SK-N-SH (cell line): ENCODE measurements around the gene CDK4. TPM values are rescaled to one million over a fixed set of nuclear protein-coding genes. Genes with fewer than 3 reads are reported as not detected.
A peak's percentile ranks its signal among the peaks of the same experiment; 100 is the strongest.

Experiments
- CTCF ChIA-PET: fragments of 300-600, 350-600 bp; formaldehyde crosslinking; extraction: SDS; loops from one replicate; lab custom pipeline; 2021; lab: Yijun Ruan, JAX
- POLR2A ChIA-PET: fragments of 350-600 bp; sonication (Branson Sonifier 250); formaldehyde crosslinking; extraction: SDS; loops from one replicate; lab custom pipeline; 2020; ENCODE audit warnings: antibody characterized with exemption, inconsistent platforms; lab: Yijun Ruan, JAX
- DNase-seq: peaks from one replicate; pipeline ENCODE4 v3.0.0; 2012
- H2AFZ ChIP-seq: fragments of 200-600 bp; sonication (generic); 2 replicates; pipeline ENCODE4 v1.8.1; 2016; ENCODE audit warnings: antibody characterized with exemption, mild to moderate bottlenecking, low read depth
- H3F3A ChIP-seq: fragments of 200-600 bp; sonication (generic); replicated peaks from 2 replicates; pipeline ENCODE3; 2016; ENCODE audit warnings: antibody characterized with exemption, mild to moderate bottlenecking; ENCODE audit not compliant: insufficient read depth
- H3K27ac ChIP-seq, 2 experiments: fragments of 200-500 bp in 1 of 2; fragments of 200-600 bp in 1 of 2; sonication (Bioruptor generic) in 1 of 2; sonication (generic), shearing (Covaris generic) in 1 of 2; 2 replicates each; pipeline versions ENCODE4 v1.5.1 to v1.6.1; 2014 to 2016; ENCODE audit warnings: low read depth in 2 of 2, inconsistent platforms in 1 of 2, low read length in 1 of 2, mild to moderate bottlenecking in 1 of 2, mixed read lengths in 1 of 2
- H3K27me3 ChIP-seq: fragments of 200-600 bp; sonication (generic), shearing (Covaris generic); 2 replicates; pipeline ENCODE4 v1.6.1; 2016; ENCODE audit warnings: mixed run types; ENCODE audit not compliant: insufficient read depth
- H3K36me3 ChIP-seq, 2 experiments: fragments of 200-500 bp in 1 of 2; fragments of 200-600 bp in 1 of 2; sonication (Bioruptor generic) in 1 of 2; sonication (generic) in 1 of 2; replicated peaks in 1 of 2; 2 replicates each; pipeline versions ENCODE3 to v1.5.1; 2014 to 2016; ENCODE audit warnings: low read length in 1 of 2, mild to moderate bottlenecking in 1 of 2; ENCODE audit not compliant: insufficient read depth in 2 of 2, control insufficient read depth in 1 of 2
- H3K4me1 ChIP-seq, 2 experiments: fragments of 200-500 bp in 1 of 2; fragments of 200-600 bp in 1 of 2; sonication (Bioruptor generic) in 1 of 2; sonication (generic), shearing (Covaris generic) in 1 of 2; 2 replicates each; pipeline versions ENCODE4 v1.5.1 to v1.6.1; 2014 to 2016; ENCODE audit warnings: low read depth in 1 of 2, low read length in 1 of 2, mixed run types in 1 of 2; ENCODE audit not compliant: insufficient read depth in 2 of 2, control insufficient read depth in 1 of 2
- H3K4me2 ChIP-seq: fragments of 200-600 bp; sonication (generic), shearing (Covaris generic); 2 replicates; pipeline ENCODE4 v1.6.1; 2017; ENCODE audit warnings: mixed run types
- H3K4me3 ChIP-seq, 2 experiments: fragments of 200-500 bp in 1 of 2; fragments of 200-600 bp in 1 of 2; sonication (Bioruptor generic) in 1 of 2; sonication (generic), shearing (Covaris generic) in 1 of 2; 2 replicates each; pipeline versions ENCODE4 v1.5.1 to v1.8.1; 2014 to 2016; ENCODE audit warnings: low read depth in 2 of 2, inconsistent platforms in 1 of 2, low read length in 1 of 2, mild to moderate bottlenecking in 1 of 2, mixed read lengths in 1 of 2, moderate library complexity in 1 of 2
- H3K79me2 ChIP-seq: fragments of 200-600 bp; sonication (generic); 2 replicates; pipeline ENCODE4 v1.8.1; 2017; ENCODE audit warnings: mild to moderate bottlenecking; ENCODE audit not compliant: insufficient read depth
- H3K9ac ChIP-seq: fragments of 200-600 bp; sonication (generic); 2 replicates; pipeline ENCODE4 v1.6.1; 2017; ENCODE audit warnings: mixed run types
- H3K9me2 ChIP-seq: fragments of 200-600 bp; sonication (generic); 2 replicates; pipeline ENCODE4 v1.6.1; 2017; ENCODE audit warnings: mixed run types
- H3K9me3 ChIP-seq: fragments of 200-600 bp; sonication (generic); 2 replicates; pipeline ENCODE4 v1.6.1; 2017; ENCODE audit warnings: mixed run types, mild to moderate bottlenecking, moderate library complexity
- H4K20me1 ChIP-seq: fragments of 200-600 bp; sonication (generic); 2 replicates; pipeline ENCODE4 v1.6.1; 2017; ENCODE audit warnings: mild to moderate bottlenecking, mixed run types; ENCODE audit not compliant: insufficient read depth
- EZH2phosphoT487 ChIP-seq: fragments of 200-600 bp; sonication (generic); IDR thresholded peaks from 2 replicates; pipeline ENCODE4 v1.6.1; 2017; ENCODE audit warnings: low read depth, mixed run types, mild to moderate bottlenecking, antibody characterized with exemption, moderate library complexity, borderline replicate concordance
- FOSL2 ChIP-seq: IDR thresholded peaks from 2 replicates; pipeline ENCODE4 v1.4.0; 2012; ENCODE audit warnings: low read depth, mild to moderate bottlenecking, moderate library complexity, borderline replicate concordance
- JUND ChIP-seq: IDR thresholded peaks from 2 replicates; pipeline ENCODE4 v1.4.0; 2012
- MXI1 ChIP-seq: IDR thresholded peaks from 2 replicates; pipeline ENCODE4 v1.6.1; 2012; ENCODE audit warnings: mild to moderate bottlenecking, low read depth, low read length, improper control_type of control experiment
- NFIC ChIP-seq: IDR thresholded peaks from 2 replicates; pipeline ENCODE4 v1.4.0; 2012; ENCODE audit warnings: borderline replicate concordance
- NRF1 ChIP-seq: IDR thresholded peaks from 2 replicates; pipeline ENCODE4 v1.6.1; 2012; ENCODE audit warnings: low read depth, mild to moderate bottlenecking, low read length
- RCOR1 ChIP-seq: fragments of 150-350 bp; IDR thresholded peaks from 2 replicates; pipeline ENCODE4 v1.6.1; 2017; ENCODE audit warnings: antibody characterized with exemption, low read length
- RXRA ChIP-seq: IDR thresholded peaks from 2 replicates; pipeline ENCODE4 v1.4.0; 2012; ENCODE audit warnings: low read depth, mild to moderate bottlenecking, borderline replicate concordance
- SMC3 ChIP-seq: IDR thresholded peaks from 2 replicates; pipeline ENCODE4 v1.6.1; 2012; ENCODE audit warnings: low read depth, low read length, improper control_type of control experiment
- TAF1 ChIP-seq: IDR thresholded peaks from 2 replicates; pipeline ENCODE4 v1.6.1; 2012; ENCODE audit warnings: low read depth, mild to moderate bottlenecking, low read length, moderate library complexity, borderline replicate concordance
- TCF12 ChIP-seq: IDR thresholded peaks from 2 replicates; pipeline ENCODE4 v1.4.0; 2012
- YY1 ChIP-seq: IDR thresholded peaks from 2 replicates; pipeline ENCODE4 v1.4.0; 2012; ENCODE audit warnings: low read depth, mild to moderate bottlenecking
- WGBS: methylation state at CpG from one replicate; pipeline ENCODE4 v1.1.6; 2017; ENCODE audit warnings: low lambda C conversion rate; 5-methylcytosine and 5-hydroxymethylcytosine counted together
- polyA plus RNA-seq, 3 experiments: library from polyadenylated mRNA; depleted of rRNA; stranded (reverse); fragments of >200 nt; gene quantifications; 2 replicates each; pipeline ENCODE4 v1.2.3, GENCODE V29; 2012
- TF ChIP-seq, protein P1 (sequence below): IDR thresholded peaks from 2 replicates; pipeline ENCODE4 v1.4.0; 2012; ENCODE audit warnings: low read depth, borderline replicate concordance
- TF ChIP-seq, protein P2 (sequence below): IDR thresholded peaks from 2 replicates; pipeline ENCODE4 v1.4.0; 2012; ENCODE audit warnings: low read depth
- TF ChIP-seq, protein P3 (sequence below): IDR thresholded peaks from 2 replicates; pipeline ENCODE4 v1.6.1; 2012; ENCODE audit warnings: mild to moderate bottlenecking, low read depth, low read length, moderate library complexity
- TF ChIP-seq, protein P4 (sequence below): fragments of 200-600 bp; sonication (generic); IDR thresholded peaks from 2 replicates; pipeline ENCODE4 v1.6.1; 2017; ENCODE audit warnings: antibody characterized with exemption, mild to moderate bottlenecking, moderate library complexity
- TF ChIP-seq, protein P5 (sequence below): fragments of 150-350 bp; IDR thresholded peaks from 2 replicates; pipeline ENCODE4 v1.6.1; 2016; ENCODE audit warnings: mild to moderate bottlenecking, low read depth, low read length

CDK4 gene
- polyA plus RNA-seq, 1 of the 3 experiments (the other 2 are of a cell fraction): 324 TPM

DNA sequence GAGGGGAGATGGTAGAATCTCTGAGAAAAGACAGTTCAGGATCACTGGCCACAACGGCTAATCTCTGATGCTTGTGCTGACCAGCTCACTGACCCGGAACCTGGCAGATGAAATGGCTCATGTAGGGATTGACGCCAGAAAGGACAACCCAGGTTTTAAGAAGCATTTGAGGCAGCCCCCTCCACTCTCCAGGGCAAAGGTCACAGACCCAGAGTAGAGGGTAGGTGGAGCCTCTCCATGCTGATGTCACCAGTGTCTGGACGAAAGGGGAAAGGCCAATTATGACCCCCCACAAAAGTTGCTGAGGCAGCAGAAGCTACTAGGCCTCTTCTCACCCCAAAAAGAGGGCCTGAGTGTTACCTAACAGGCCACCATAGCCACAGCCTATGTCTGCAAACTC is 18.6 kb upstream of the CDK4 start:
- H3K79me2 ChIP-seq: peaks cover 33% of the 10 kb centered on the region
- H3K9me2 ChIP-seq: no peaks in the 10 kb centered on the region
- peaks cover 9 to 20% of the 10 kb centered on the region in 2 experiments for H3K36me3 ChIP-seq
- POLR2A ChIA-PET: no interaction called here
- peak overlapping the region; percentile 93 for H3K4me2 ChIP-seq
- H3K9ac ChIP-seq: peak overlapping the region; percentile 88; the same call in 1 of the 2 replicates
- no peak overlapping the region for H2AFZ ChIP-seq
- no peaks in the 10 kb centered on the region for H3K9me3 ChIP-seq
- H3F3A ChIP-seq: peaks cover 3% of the 10 kb centered on the region
- H3K4me3 ChIP-seq: peak overlapping the region; percentile 60 to 78; a peak in 2 of 4 replicates
- H3K27ac ChIP-seq: peak overlapping the region in 1 of 2 experiments; percentile 92; a peak in 2 of 4 replicates
- WGBS: 89% methylated on average over 4 of the region's 4 CpGs
- TF ChIP-seq MXI1 (no peak), EZH2phosphoT487 (no peak)
- CTCF ChIA-PET: interaction anchor here (1.0 to 2.0 kb wide), 3 partner anchors 11 to 15 kb away, joined by 3 to 11 read pairs (median 4); partner anchors contain the start of gene TSFM
- H4K20me1 ChIP-seq: no peaks in the 10 kb centered on the region
- H3K27me3 ChIP-seq: no peaks in the 10 kb centered on the region; the same call in 1 of the 2 replicates
- H3K4me1 ChIP-seq: peaks cover 3 to 25% of the 10 kb centered on the region in 2 experiments; a peak in 1 of 4 replicates
- no peak for DNase-seq

DNA sequence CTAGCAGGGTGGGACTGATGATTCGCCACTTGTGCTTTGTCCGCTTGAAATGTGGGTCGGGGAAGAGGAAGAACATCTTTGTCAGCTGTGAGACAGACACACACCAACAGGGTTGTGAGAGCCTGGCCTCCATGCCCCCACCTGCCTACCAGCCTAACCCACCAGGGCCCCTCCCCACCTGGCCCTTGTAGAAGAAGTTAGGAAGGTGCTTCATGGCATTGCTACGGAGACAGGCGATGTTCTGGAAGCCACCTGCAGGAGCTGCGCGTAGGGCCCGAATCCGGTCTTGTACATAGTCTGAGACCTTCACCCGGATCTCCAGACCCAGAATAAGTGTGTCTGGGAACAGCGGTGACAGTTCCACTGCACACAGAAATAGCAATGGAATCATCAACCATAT is 17.5 kb upstream of the CDK4 start:
- peaks cover 3 to 37% of the 10 kb centered on the region in 2 experiments; a peak in 1 of 4 replicates for H3K4me1 ChIP-seq
- peaks cover 8 to 19% of the 10 kb centered on the region in 2 experiments for H3K36me3 ChIP-seq
- peaks cover 33% of the 10 kb centered on the region for H3K79me2 ChIP-seq
- no peak overlapping the region for H3K4me3 ChIP-seq
- peaks cover 3% of the 10 kb centered on the region for H3F3A ChIP-seq
- TF ChIP-seq RCOR1 (no peak), TAF1 (no peak), SMC3 (no peak), NFIC (no peak), TCF12 (no peak), JUND (no peak), NRF1 (no peak), RXRA (no peak), YY1 (no peak), FOSL2 (no peak)
- TF ChIP-seq, protein P1, sequence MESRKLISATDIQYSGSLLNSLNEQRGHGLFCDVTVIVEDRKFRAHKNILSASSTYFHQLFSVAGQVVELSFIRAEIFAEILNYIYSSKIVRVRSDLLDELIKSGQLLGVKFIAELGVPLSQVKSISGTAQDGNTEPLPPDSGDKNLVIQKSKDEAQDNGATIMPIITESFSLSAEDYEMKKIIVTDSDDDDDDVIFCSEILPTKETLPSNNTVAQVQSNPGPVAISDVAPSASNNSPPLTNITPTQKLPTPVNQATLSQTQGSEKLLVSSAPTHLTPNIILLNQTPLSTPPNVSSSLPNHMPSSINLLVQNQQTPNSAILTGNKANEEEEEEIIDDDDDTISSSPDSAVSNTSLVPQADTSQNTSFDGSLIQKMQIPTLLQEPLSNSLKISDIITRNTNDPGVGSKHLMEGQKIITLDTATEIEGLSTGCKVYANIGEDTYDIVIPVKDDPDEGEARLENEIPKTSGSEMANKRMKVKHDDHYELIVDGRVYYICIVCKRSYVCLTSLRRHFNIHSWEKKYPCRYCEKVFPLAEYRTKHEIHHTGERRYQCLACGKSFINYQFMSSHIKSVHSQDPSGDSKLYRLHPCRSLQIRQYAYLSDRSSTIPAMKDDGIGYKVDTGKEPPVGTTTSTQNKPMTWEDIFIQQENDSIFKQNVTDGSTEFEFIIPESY: no peak
- TF ChIP-seq, protein P2, sequence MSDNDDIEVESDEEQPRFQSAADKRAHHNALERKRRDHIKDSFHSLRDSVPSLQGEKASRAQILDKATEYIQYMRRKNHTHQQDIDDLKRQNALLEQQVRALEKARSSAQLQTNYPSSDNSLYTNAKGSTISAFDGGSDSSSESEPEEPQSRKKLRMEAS: no peak
- TF ChIP-seq, protein P3, sequence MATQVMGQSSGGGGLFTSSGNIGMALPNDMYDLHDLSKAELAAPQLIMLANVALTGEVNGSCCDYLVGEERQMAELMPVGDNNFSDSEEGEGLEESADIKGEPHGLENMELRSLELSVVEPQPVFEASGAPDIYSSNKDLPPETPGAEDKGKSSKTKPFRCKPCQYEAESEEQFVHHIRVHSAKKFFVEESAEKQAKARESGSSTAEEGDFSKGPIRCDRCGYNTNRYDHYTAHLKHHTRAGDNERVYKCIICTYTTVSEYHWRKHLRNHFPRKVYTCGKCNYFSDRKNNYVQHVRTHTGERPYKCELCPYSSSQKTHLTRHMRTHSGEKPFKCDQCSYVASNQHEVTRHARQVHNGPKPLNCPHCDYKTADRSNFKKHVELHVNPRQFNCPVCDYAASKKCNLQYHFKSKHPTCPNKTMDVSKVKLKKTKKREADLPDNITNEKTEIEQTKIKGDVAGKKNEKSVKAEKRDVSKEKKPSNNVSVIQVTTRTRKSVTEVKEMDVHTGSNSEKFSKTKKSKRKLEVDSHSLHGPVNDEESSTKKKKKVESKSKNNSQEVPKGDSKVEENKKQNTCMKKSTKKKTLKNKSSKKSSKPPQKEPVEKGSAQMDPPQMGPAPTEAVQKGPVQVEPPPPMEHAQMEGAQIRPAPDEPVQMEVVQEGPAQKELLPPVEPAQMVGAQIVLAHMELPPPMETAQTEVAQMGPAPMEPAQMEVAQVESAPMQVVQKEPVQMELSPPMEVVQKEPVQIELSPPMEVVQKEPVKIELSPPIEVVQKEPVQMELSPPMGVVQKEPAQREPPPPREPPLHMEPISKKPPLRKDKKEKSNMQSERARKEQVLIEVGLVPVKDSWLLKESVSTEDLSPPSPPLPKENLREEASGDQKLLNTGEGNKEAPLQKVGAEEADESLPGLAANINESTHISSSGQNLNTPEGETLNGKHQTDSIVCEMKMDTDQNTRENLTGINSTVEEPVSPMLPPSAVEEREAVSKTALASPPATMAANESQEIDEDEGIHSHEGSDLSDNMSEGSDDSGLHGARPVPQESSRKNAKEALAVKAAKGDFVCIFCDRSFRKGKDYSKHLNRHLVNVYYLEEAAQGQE: no peak
- TF ChIP-seq, protein P4, sequence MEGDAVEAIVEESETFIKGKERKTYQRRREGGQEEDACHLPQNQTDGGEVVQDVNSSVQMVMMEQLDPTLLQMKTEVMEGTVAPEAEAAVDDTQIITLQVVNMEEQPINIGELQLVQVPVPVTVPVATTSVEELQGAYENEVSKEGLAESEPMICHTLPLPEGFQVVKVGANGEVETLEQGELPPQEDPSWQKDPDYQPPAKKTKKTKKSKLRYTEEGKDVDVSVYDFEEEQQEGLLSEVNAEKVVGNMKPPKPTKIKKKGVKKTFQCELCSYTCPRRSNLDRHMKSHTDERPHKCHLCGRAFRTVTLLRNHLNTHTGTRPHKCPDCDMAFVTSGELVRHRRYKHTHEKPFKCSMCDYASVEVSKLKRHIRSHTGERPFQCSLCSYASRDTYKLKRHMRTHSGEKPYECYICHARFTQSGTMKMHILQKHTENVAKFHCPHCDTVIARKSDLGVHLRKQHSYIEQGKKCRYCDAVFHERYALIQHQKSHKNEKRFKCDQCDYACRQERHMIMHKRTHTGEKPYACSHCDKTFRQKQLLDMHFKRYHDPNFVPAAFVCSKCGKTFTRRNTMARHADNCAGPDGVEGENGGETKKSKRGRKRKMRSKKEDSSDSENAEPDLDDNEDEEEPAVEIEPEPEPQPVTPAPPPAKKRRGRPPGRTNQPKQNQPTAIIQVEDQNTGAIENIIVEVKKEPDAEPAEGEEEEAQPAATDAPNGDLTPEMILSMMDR: no peak
- TF ChIP-seq, protein P5, sequence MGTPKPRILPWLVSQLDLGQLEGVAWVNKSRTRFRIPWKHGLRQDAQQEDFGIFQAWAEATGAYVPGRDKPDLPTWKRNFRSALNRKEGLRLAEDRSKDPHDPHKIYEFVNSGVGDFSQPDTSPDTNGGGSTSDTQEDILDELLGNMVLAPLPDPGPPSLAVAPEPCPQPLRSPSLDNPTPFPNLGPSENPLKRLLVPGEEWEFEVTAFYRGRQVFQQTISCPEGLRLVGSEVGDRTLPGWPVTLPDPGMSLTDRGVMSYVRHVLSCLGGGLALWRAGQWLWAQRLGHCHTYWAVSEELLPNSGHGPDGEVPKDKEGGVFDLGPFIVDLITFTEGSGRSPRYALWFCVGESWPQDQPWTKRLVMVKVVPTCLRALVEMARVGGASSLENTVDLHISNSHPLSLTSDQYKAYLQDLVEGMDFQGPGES: no peak
- H3K27me3 ChIP-seq: no peaks in the 10 kb centered on the region; the same call in 1 of the 2 replicates
- CTCF ChIA-PET: interaction anchor here (1.2 to 2.0 kb wide), 2 partner anchors 10 to 13 kb away, joined by 4 to 11 read pairs; no protein-coding TSS in a partner anchor
- no peaks in the 10 kb centered on the region for H3K9me2 ChIP-seq
- H3K4me2 ChIP-seq: no peak overlapping the region
- 95% methylated on average over 10 of the region's 11 CpGs for WGBS
- POLR2A ChIA-PET: no interaction called here
- H2AFZ ChIP-seq: no peak overlapping the region
- H3K9me3 ChIP-seq: no peaks in the 10 kb centered on the region
- no peak overlapping the region for H3K9ac ChIP-seq
- no peaks in the 10 kb centered on the region for H4K20me1 ChIP-seq
- no peak overlapping the region for H3K27ac ChIP-seq
- DNase-seq: no peak
